22Rv1 (cell line): Measurements from ENCODE around the gene SFXN2.

Source experiments
- CTCF ChIP-seq: fragments of 450-650 bp; IDR thresholded peaks from 2 replicates; pipeline ENCODE4 v1.5.1; 2017; ENCODE audit warnings: mild to moderate bottlenecking
- ZFX ChIP-seq: fragments of 450-650 bp; IDR thresholded peaks from 2 replicates; pipeline ENCODE4 v1.6.1; 2017; ENCODE audit warnings: antibody characterized with exemption, borderline replicate concordance

DNA sequence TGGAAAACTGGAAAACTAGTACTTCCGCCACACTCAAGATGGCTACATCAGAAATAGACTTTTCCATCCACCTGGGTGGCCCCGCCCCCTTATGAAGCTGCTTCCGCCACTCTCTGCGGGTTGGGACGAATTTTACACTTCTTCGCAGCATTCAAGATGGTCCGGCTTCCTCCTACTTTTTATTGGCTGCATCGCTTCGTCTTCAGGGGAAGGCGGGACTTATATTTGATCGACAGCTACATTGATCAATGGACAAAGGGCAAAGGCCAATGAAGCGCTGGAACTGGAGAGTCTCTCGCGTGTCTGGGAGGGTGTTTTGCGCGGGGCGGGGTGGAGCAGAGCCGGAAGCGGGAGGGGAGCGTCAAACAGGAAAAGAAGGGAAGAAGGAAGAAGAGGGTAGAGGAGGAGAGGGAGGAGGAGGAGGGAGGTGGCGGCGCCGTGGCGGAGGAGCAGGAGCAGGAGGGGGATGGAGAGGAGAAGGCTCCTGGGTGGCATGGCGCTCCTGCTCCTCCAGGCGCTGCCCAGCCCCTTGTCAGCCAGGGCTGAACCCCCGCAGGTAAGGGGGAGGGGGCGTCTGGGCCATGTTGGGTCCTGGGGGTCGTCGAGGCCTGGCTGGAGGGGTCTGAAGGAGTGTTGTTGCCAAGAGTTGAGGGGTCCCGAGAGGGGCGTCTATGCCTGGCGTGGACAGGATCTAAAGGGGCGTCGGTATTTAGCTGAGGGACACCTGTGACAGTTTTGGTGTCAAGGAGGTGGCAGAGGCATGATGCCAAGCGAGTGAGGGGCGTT lies 29.3 kb downstream of the SFXN2 start, which contains the start of gene WBP1L:
- no peak for TF ChIP-seq CTCF
- TF ChIP-seq ZFX: no peak
